Heart left ventricle (tissue), 16 donors: Measurements from ENCODE around the gene CATSPERD. TPM values are rescaled to one million over a fixed set of nuclear protein-coding genes. Genes with fewer than 3 reads are reported as not detected.

Source experiments
- ATAC-seq, 4 donors: fragments of 200-7000 bp; cut with Tn5 transposase; one replicate each; pipeline ENCODE4 v1.9.1; 2020 to 2022; ENCODE audit warnings: moderate library complexity in 4 of 4, mild to moderate bottlenecking in 3 of 4, moderate number of reproducible peaks in 1 of 4
- DNase-seq, 5 donors: peaks; one replicate each; pipeline ENCODE4 v3.0.0-alpha.2; 2020
- H3K27ac ChIP-seq, 12 donors: fragments of 200-600 bp; sonication (generic) in 4 of 12; one replicate each; pipeline versions ENCODE4 v1.5.0 to v1.8.0; 2016 to 2022; ENCODE audit warnings: mild to moderate bottlenecking in 2 of 12
- H3K27me3 ChIP-seq, 9 donors: fragments of 200-600 bp; sonication (generic) in 2 of 9; one replicate each; pipeline versions ENCODE4 v1.5.1 to v1.8.0; 2016 to 2022; ENCODE audit warnings: mild to moderate bottlenecking in 3 of 9
- H3K36me3 ChIP-seq, 9 donors: fragments of 200-600 bp; sonication (generic) in 2 of 9; one replicate each; pipeline versions ENCODE4 v1.5.0 to v1.8.0; 2018 to 2022; ENCODE audit warnings: mild to moderate bottlenecking in 2 of 9
- H3K4me1 ChIP-seq, 12 donors: fragments of 200-600 bp; sonication (generic) in 4 of 12; one replicate each; pipeline versions ENCODE4 v1.5.0 to v1.8.0; 2016 to 2022; ENCODE audit warnings: mild to moderate bottlenecking in 3 of 12
- H3K4me3 ChIP-seq, 12 donors: fragments of 200-600 bp; sonication (generic) in 4 of 12; one replicate each; pipeline versions ENCODE4 v1.5.0 to v1.8.0; 2017 to 2022; ENCODE audit warnings: mild to moderate bottlenecking in 9 of 12, moderate library complexity in 4 of 12
- H3K9me3 ChIP-seq, 12 donors: fragments of 200-600 bp; sonication (generic) in 4 of 12; one replicate each; pipeline versions ENCODE4 v1.5.0 to v1.8.0; 2016 to 2022; ENCODE audit warnings: mild to moderate bottlenecking in 1 of 12
- CTCF ChIP-seq, 12 donors: fragments of 200-600 bp; sonication (generic) in 4 of 12; IDR thresholded peaks; one replicate each; pipeline versions ENCODE4 v1.5.0 to v1.8.0; 2018 to 2022; ENCODE audit warnings: antibody characterized with exemption in 12 of 12, mild to moderate bottlenecking in 5 of 12
- POLR2A ChIP-seq, 2 donors: fragments of 450-650 bp; IDR thresholded peaks; one replicate each; pipeline ENCODE4 v1.6.1; 2017; ENCODE audit warnings: antibody characterized with exemption in 2 of 2, mild to moderate bottlenecking in 2 of 2, moderate library complexity in 2 of 2
- WGBS, 4 donors: extraction: QIAGEN DNeasy Blood & Tissue Kit in 2 of 4; methylation state at CpG; one replicate each; pipeline versions ENCODE4 v1.1.5 to v1.1.7; 2013 to 2018; 5-methylcytosine and 5-hydroxymethylcytosine counted together
- intact Hi-C, 10 donors: fragments of 100-400 bp; cut with DNase I; formaldehyde crosslinking; loops; one replicate each; pipeline versions ENCODE4 v1.11.1 to v1.14.2; 2022
- polyA plus RNA-seq, 2 donors: library from polyadenylated mRNA; stranded (reverse); fragments of 200-250 nt; gene quantifications; one replicate each; pipeline ENCODE4 v1.2.3, GENCODE V29; 2013
- total RNA-seq, 9 donors: library from RNA; depleted of rRNA in 2 of 9; stranded (reverse); fragments of >200 nt in 2 of 9; fragmentation: NEBNext Ultra II Directional in 3 of 9; extraction: Animal tissue kit (Norgen Biotek cat#: 25700) in 3 of 9; gene quantifications; one replicate each; pipeline versions ENCODE4 v1.1.0 to v1.2.4, GENCODE V29; 2016 to 2023
- donor health status: ischemic (EF 13 %, LVEDD 7.1; RV severe dilation, severe dysfunction).
- donor health status: healthy with polysubstance abuse.
- donor health status: DM: no; HTN: yes; CAD: no.
- donor health status: DM: no; HTN: no; CAD: no.
- donor health status: ischemic (EF 25% LVEDD 6.9; RV normal size, moderate dysfunction).
- donor health status: ischemic (EF 25% LVEDD 5.7; RV mildly dilated, moderate dysfunction).
- donor health status: healthy.
- donor health status: DM: yes; HTN: yes; CAD: no.
- donor health status: ischemic (EF 35%, LVEDD 5.7; RV mildly dilated, moderate dysfunction).
- donor health status: nonischemic (EF 11% LVEDD 7.7; RV severe dilation, severe dysfunction).
- donor health status: DM: yes; HTN: yes; CAD: no.
- donor health status: PGD.
- donor health status: ischemic (EF 29% LVEDD 5.4; RV normal size, mild dysfunction).
- donor health status: nonischemic (EF 23%, LVEDD 6.1; RV moderate dilation, normal function).

Gene CATSPERD
- total and polyA plus RNA-seq, 11 donors, result not detected

- no peaks in the 10 kb centered on the region for H3K4me1 ChIP-seq
- H3K27ac ChIP-seq, result no peak overlapping the region
- H3K4me3 ChIP-seq, result no peak overlapping the region
- 79 to 86% (median 83%) methylated on average over 7 of the region's 7 CpGs for WGBS, 4 donors
- no peak for DNase-seq
- intact Hi-C loops, result no loop called here
- ATAC-seq, result no peak
- H3K27me3 ChIP-seq, result peaks cover 0 to 22% (median 0%) of the 10 kb centered on the region in 9 donors
- no peaks in the 10 kb centered on the region for H3K36me3 ChIP-seq
- no peaks in the 10 kb centered on the region for H3K9me3 ChIP-seq
- no peak for TF ChIP-seq POLR2A (IDR thresholded peaks at IDR 0.05)
- TF ChIP-seq CTCF (IDR thresholded peaks at IDR 0.05), result no peak
Observed at GRCh38 chr19:5751709-5752108, 31.3 kb downstream of the CATSPERD start.

- Histone ChIP-seq H3K27ac (no peak overlapping the region), H3K36me3 (no peaks in the 10 kb centered on the region), H3K4me1 (no peaks in the 10 kb centered on the region), H3K27me3 (peaks cover 0 to 7% (median 0%) of the 10 kb centered on the region in 9 donors), H3K9me3 (no peaks in the 10 kb centered on the region), H3K4me3 (no peak overlapping the region)
- TF ChIP-seq POLR2A (IDR thresholded peaks at IDR 0.05), result no peak
- TF ChIP-seq CTCF (IDR thresholded peaks at IDR 0.05), result no peak
- DNase-seq (no peak), ATAC-seq (no peak)
- intact Hi-C loops, result no loop called here
- 75 to 81% (median 78%) methylated on average over 6 of the region's 6 CpGs for WGBS, 4 donors
Observed at GRCh38 chr19:5753743-5754142, 33.3 kb downstream of the CATSPERD start.

- peaks cover 0 to 3% (median 0%) of the 10 kb centered on the region in 9 donors for H3K27me3 ChIP-seq
- intact Hi-C loops, result no loop called here
- no peak for DNase-seq
- H3K4me3 ChIP-seq, result no peak overlapping the region
- no peaks in the 10 kb centered on the region for H3K4me1 ChIP-seq
- TF ChIP-seq CTCF (IDR thresholded peaks at IDR 0.05), result no peak
- no peak for TF ChIP-seq POLR2A (IDR thresholded peaks at IDR 0.05)
- ATAC-seq, result no peak
- H3K36me3 ChIP-seq, result no peaks in the 10 kb centered on the region
- no peak overlapping the region for H3K27ac ChIP-seq
- 89 to 92% (median 91%) methylated on average over 5 of the region's 5 CpGs for WGBS, 4 donors
- no peaks in the 10 kb centered on the region for H3K9me3 ChIP-seq
Observed at GRCh38 chr19:5762608-5763217, 42.3 kb downstream of the CATSPERD start.

GRCh38 chr19:5765220-5765619, 44.8 kb downstream of the CATSPERD start:
- Histone ChIP-seq H3K4me1 (no peaks in the 10 kb centered on the region), H3K27me3 (no peaks in the 10 kb centered on the region), H3K9me3 (no peaks in the 10 kb centered on the region), H3K4me3 (no peak overlapping the region), H3K27ac (no peak overlapping the region), H3K36me3 (no peaks in the 10 kb centered on the region)
- no peak for TF ChIP-seq POLR2A (IDR thresholded peaks at IDR 0.05)
- TF ChIP-seq CTCF (IDR thresholded peaks at IDR 0.05), result no peak
- intact Hi-C loops, result no loop called here
- DNase-seq (no peak), ATAC-seq (no peak)
- 91 to 98% (median 92%) methylated on average over 3 of the region's 3 CpGs for WGBS, 4 donors
